Hematopoietic multipotent progenitor cell treated with erythropoietin and hydrocortisone succinate and interleukin-3 and kit ligand, for 17 days (in vitro differentiated cells): ENCODE measurements around the gene LRRC45.

ENCODE experiments used
- DNase-seq: peaks from one replicate; pipeline ENCODE4 v3.0.0-alpha.2; 2015; ENCODE audit warnings: low spot score

LRRC45 gene

GRCh38 chr17:82020572-82021106, 2.5 kb upstream of the LRRC45 start:
- DNase-seq, result no peak

GRCh38 chr17:82021107-82021899, 1.8 kb upstream of the LRRC45 start:
- DNase-seq, result peak; percentile 44

DNA sequence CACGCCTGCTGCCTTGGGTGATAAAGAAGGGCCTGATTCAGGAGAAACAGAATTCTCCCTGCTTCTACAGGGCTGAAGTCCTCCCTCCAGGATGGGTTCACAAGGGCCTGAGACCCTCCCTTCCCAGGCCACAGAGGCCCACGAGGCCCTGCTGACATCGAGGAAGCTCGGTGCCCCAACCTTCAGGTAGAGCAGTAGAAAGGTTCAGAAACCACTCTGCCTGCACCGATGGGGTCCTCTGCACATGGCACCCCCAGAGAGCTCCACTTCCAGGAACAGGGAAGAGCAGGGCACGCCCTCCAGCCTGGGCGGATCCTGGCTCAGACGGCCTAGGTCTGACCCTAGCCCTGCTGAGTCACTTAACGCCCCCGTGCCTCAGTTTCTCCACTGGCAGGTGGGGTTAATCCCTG, 1.2 kb upstream of the LRRC45 start:
- DNase-seq, result peak; percentile 21

GRCh38 chr17:82022310-82022980, 660 bp upstream of the LRRC45 start, which contains the start of gene CENPX:
CENPX (minus strand) TSS chr17:82022878; CDS start chr17:82022861, 17 bp downstream.
- DNase-seq, result no peak

- DNase-seq, result no peak
These were observed 539 bp downstream of the LRRC45 start for GRCh38 chr17:82023447-82024241.

DNA sequence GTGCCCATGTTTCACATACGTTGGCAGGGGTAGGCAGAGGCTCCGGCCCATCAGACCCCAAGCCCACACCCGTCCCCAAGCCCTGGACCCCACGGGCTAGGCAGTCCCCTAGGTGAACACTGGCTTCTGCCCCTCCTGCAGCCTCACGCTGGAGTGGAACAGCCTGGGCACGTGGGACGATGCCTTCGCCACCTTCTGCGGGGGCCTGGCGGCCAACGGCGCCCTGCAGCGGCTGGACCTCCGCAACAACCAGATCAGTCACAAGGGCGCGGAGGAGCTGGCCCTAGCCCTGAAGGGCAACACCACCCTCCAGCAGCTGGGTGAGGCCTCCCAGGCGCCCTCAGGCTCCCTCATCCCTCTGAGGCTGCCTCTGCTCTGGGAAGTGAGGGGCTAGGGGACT, 1.8 kb downstream of the LRRC45 start:
- no peak for DNase-seq

- DNase-seq, result no peak
These were observed 2.4 kb downstream of the LRRC45 start for GRCh38 chr17:82025401-82026107.

- no peak for DNase-seq
These were observed 5.1 kb downstream of the LRRC45 start for GRCh38 chr17:82028246-82028645.

GRCh38 chr17:82028966-82029365, 5.9 kb downstream of the LRRC45 start:
- DNase-seq, result no peak

DNA sequence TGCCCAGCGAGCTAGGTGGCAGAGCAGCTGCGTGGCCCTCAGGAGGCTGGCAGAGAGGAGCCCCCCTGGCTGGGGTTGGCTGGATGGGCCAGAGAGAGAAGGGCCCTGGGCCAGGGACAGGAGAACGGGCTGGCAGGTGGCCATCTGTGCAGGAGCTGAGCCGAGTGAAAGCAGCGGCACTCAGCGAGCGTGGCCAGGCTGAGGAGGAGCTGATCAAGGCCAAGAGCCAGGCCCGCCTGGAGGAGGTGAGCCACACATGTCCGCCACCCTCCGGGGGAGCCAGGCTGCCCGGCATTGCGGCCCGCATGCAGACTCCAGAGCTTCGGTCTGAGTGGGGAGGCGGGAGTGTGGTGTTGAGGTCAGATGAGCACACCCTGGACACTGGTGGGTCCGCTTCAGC, 6.3 kb downstream of the LRRC45 start:
- no peak for DNase-seq

- no peak for DNase-seq
These were observed 6.9 kb downstream of the LRRC45 start for GRCh38 chr17:82029990-82030469.

- peak; percentile 62 for DNase-seq
These were observed 7.6 kb downstream of the LRRC45 start for GRCh38 chr17:82030470-82031302.

DNA sequence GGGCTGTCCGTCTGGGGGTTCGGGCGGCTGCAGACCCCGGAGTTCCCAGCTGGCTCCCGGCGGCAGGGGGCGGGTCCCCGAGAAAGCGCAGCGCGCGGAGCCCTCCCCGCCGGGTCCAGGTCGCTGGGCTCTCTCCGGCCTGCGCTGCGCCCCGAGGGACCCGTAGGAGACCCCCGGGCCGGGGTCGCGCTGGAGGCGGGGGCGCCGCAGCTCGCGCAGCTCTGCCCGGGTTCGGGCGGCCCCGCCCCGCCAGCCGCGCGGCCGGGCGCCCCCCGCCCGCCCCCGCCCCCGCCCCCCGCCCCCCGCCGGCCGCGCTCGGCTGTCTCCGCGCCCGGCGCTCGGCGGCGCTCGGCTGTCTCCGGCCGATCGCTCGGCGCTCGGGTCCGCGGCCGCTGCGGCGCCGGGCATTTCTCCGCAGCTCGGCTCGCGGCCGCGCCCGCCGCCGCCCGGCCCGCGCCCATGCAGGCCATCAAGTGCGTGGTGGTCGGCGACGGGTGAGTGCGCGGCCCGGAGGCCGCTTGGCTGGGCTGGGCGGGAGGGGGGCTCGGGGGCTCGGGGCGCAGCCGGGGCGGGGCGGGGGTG, 8.3 kb downstream of the LRRC45 start, which contains the start of gene RAC3:
TSS of gene RAC3 (plus strand) at position 376 of the 582 bp plus-strand sequence. CDS start at position 460, 84 bp downstream.
- no peak for DNase-seq

GRCh38 chr17:82031885-82032627, 9.0 kb downstream of the LRRC45 start:
- peak; percentile 64 for DNase-seq

- no peak for DNase-seq
These were observed 10.4 kb downstream of the LRRC45 start for GRCh38 chr17:82033359-82034085.

- no peak for DNase-seq
These were observed 11.4 kb downstream of the LRRC45 start for GRCh38 chr17:82034371-82035011.

DNA sequence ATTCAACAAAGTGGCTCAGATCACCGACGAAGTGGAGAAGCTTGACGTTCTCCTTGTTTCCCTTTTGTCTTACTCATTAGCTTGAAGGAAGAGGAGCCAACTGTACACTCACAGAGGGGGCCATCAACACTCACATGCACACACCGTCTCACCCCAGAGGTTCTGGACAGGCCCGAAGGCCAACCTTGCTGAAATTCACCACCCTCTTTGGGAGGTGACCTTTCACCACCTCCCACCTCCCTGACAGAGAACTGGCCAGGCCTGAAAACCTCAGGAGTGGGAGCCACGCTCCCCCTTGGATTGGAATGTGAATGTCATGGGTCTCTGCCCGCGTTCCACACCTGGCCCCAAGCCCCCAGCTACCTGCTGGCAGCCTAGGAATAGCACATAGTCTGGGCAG, 12.4 kb downstream of the LRRC45 start:
- no peak for DNase-seq

DNA sequence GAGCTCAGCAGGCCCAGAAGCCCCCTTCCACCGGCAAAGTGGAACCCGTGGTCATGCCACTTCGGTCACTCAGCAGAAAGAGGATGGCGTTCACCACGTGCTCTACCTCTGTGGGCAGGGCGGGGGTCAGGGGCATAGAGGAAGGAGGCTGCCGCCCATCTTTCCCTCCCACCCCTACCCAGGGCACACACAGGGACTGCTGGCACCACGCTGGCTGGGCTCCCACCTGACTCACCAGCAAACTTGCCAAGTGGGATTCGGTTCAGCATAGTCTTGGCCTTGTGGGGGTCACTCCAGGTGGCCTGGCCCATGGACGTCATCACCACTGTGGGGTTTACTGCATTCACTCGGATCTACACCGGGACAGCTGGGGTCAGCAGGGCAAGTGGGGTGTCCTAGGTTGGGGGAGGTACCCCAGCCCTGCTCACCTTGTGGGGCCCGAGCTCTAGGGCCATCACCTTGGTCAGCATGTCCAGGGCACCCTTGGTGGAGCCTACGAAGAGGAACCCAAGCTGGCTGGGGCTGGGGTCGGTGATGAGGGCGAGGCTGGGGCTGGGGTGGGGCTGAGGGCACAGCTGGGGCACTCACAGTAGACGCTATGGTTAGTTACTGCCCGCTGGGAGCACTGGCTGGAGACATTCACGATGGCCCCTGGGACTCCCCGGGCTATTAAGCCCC, 13.0 kb downstream of the LRRC45 start:
- DNase-seq, result no peak
